GF-D8 (cell line): ENCODE data around the gene EXPH5.

Experiments
- DNase-seq: peaks from one replicate; lab custom pipeline; 2025; lab: John Stamatoyannopoulos, UW

The EXPH5 gene

GRCh38 chr11:108562746-108563581 is 30.6 kb downstream of the EXPH5 start:
- DNase-seq: no peak

- no peak for DNase-seq
Observed at GRCh38 chr11:108561535-108561991, 32.0 kb downstream of the EXPH5 start.

- DNase-seq: no peak
Observed at GRCh38 chr11:108559904-108560303, 33.7 kb downstream of the EXPH5 start.

GRCh38 chr11:108559340-108559739 is 34.2 kb downstream of the EXPH5 start:
- DNase-seq: no peak

GRCh38 chr11:108558222-108558621 is 35.3 kb downstream of the EXPH5 start:
- no peak for DNase-seq

- no peak for DNase-seq
Observed at GRCh38 chr11:108556019-108556418, 37.5 kb downstream of the EXPH5 start.

- DNase-seq: no peak
Observed at GRCh38 chr11:108551651-108552462, 41.7 kb downstream of the EXPH5 start.

- DNase-seq: no peak
Observed at GRCh38 chr11:108549319-108549885, 44.2 kb downstream of the EXPH5 start.

- DNase-seq: no peak
Observed at GRCh38 chr11:108545909-108546501, 47.6 kb downstream of the EXPH5 start.

GRCh38 chr11:108543316-108543964 is 50.1 kb downstream of the EXPH5 start:
- no peak for DNase-seq

- no peak for DNase-seq
Observed at GRCh38 chr11:108541531-108541930, 52.0 kb downstream of the EXPH5 start.

- no peak for DNase-seq
Observed at GRCh38 chr11:108538502-108538901, 55.1 kb downstream of the EXPH5 start.

GRCh38 chr11:108538022-108538424 is 55.5 kb downstream of the EXPH5 start:
- DNase-seq: no peak

- no peak for DNase-seq
Observed at GRCh38 chr11:108536783-108537182, 56.8 kb downstream of the EXPH5 start.

GRCh38 chr11:108535384-108535955 is 58.1 kb downstream of the EXPH5 start:
- DNase-seq: no peak

GRCh38 chr11:108534274-108534882 is 59.2 kb downstream of the EXPH5 start:
- no peak for DNase-seq

- no peak for DNase-seq
Observed at GRCh38 chr11:108530426-108530825, 63.1 kb downstream of the EXPH5 start.

GRCh38 chr11:108527382-108527781 is 66.2 kb downstream of the EXPH5 start:
- DNase-seq: no peak

- no peak for DNase-seq
Observed at GRCh38 chr11:108525161-108525560, 68.4 kb downstream of the EXPH5 start.

- DNase-seq: no peak
Observed at GRCh38 chr11:108524422-108524821, 69.1 kb downstream of the EXPH5 start.

- no peak for DNase-seq
Observed at GRCh38 chr11:108522318-108522717, 71.2 kb downstream of the EXPH5 start.
